A549 (cell line): ENCODE measurements around the gene KDM5B. TPM values are rescaled to one million over a fixed set of nuclear protein-coding genes. Genes with fewer than 3 reads are reported as not detected.

Source experiments
- ATAC-seq, 2 experiments: fragments of 200-7000 bp in 1 of 2; fragments of >200 bp in 1 of 2; cut with Nextera tagmentation in 1 of 2; cut with Tn5 transposase in 1 of 2; 3 replicates each; pipeline versions ENCODE4 v1.8.0 to v1.9.1; 2018 to 2020; ENCODE audit warnings: mild to moderate bottlenecking in 1 of 2, moderate library complexity in 1 of 2
- CTCF ChIA-PET: fragments of 300-600 bp; sonication (Branson Sonifier 250); formaldehyde crosslinking; extraction: SDS; loops from one replicate; lab custom pipeline; 2021; ENCODE audit warnings: antibody characterized with exemption, inconsistent platforms; lab: Yijun Ruan, JAX
- POLR2A ChIA-PET: fragments of 350-600 bp; formaldehyde crosslinking; extraction: SDS; loops from one replicate; lab custom pipeline; 2021; ENCODE audit warnings: antibody characterized with exemption, inconsistent platforms; lab: Yijun Ruan, JAX
- DNase-seq, 2 experiments: peaks; one replicate each; pipeline versions ENCODE4 v3.0.0 to v3.0.0-alpha.2; 2011 to 2016; ENCODE audit warnings: low read depth in 1 of 2, low spot score in 1 of 2
- FAIRE-seq: peaks from 2 replicates; lab custom pipeline; 2011; peaks lifted over from hg19 to GRCh38; lab: Jason Lieb, UNC
- H3K27ac ChIP-seq, 2 experiments: fragments of >200 bp; sonication (Bioruptor Twin); formaldehyde crosslinking; 3 replicates each; pipeline ENCODE4 v1.5.1; 2016 to 2017
- H3K4me1 ChIP-seq: fragments of >200 bp; sonication (Bioruptor Twin); formaldehyde crosslinking; 3 replicates; pipeline ENCODE4 v1.6.1; 2016
- H3K4me2 ChIP-seq: fragments of >200 bp; sonication (Bioruptor Twin); formaldehyde crosslinking; 3 replicates; pipeline ENCODE4 v1.6.1; 2016
- H3K4me3 ChIP-seq: fragments of >200 bp; sonication (Bioruptor Twin); formaldehyde crosslinking; 3 replicates; pipeline ENCODE4 v1.5.1; 2016
- H3K9me3 ChIP-seq: fragments of >200 bp; sonication (Bioruptor Twin); formaldehyde crosslinking; 3 replicates; pipeline ENCODE4 v1.6.1; 2016
- CBX8 ChIP-seq: fragments of 200-600 bp; sonication (generic); IDR thresholded peaks from 2 replicates; pipeline ENCODE4 v1.6.1; 2016
- CEBPB ChIP-seq, 2 experiments: fragments of >200 bp in 1 of 2; sonication (Bioruptor Twin) in 1 of 2; formaldehyde crosslinking in 1 of 2; IDR thresholded peaks; 2 replicates each; pipeline ENCODE4 v1.6.1; 2012 to 2016
- CHD2 ChIP-seq: fragments of 150-350 bp; IDR thresholded peaks from 2 replicates; pipeline ENCODE4 v1.6.1; 2014; ENCODE audit warnings: low read length; ENCODE audit not compliant: partially characterized antibody
- CHD4 ChIP-seq: fragments of 200-600 bp; sonication (generic); IDR thresholded peaks from 2 replicates; pipeline ENCODE4 v1.6.1; 2016; ENCODE audit warnings: antibody characterized with exemption, mild to moderate bottlenecking, borderline replicate concordance
- EHF ChIP-seq: fragments of 250-450 bp; sonication (Bioruptor Pico); IDR thresholded peaks from 2 replicates; pipeline ENCODE4 v1.5.0; 2020; ENCODE audit warnings: mild to moderate bottlenecking
- FOSL2 ChIP-seq, 2 experiments: fragments of 450-650 bp in 1 of 2; fragments of >200 bp in 1 of 2; sonication (Bioruptor Twin) in 1 of 2; formaldehyde crosslinking; IDR thresholded peaks; 2 replicates each; pipeline versions ENCODE4 v1.5.0 to v1.6.1; 2016 to 2020; ENCODE audit warnings: mild to moderate bottlenecking in 1 of 2, moderate library complexity in 1 of 2
- GATA3 ChIP-seq: IDR thresholded peaks from 2 replicates; pipeline ENCODE4 v1.6.1; 2012; ENCODE audit warnings: borderline replicate concordance
- HDAC2 ChIP-seq: fragments of 200-600 bp; sonication (generic); IDR thresholded peaks from 2 replicates; pipeline ENCODE4 v1.6.1; 2016
- HEYL ChIP-seq: fragments of 250-450 bp; sonication (Bioruptor Pico); IDR thresholded peaks from 2 replicates; pipeline ENCODE4 v1.8.0; 2021; ENCODE audit warnings: mild to moderate bottlenecking, moderate library complexity
- HOXA7 ChIP-seq: fragments of 250-450 bp; sonication (Bioruptor Pico); IDR thresholded peaks from 2 replicates; pipeline ENCODE4 v1.5.0; 2020; ENCODE audit warnings: mild to moderate bottlenecking, moderate library complexity
- HOXB13 ChIP-seq: fragments of 250-450 bp; sonication (Bioruptor Pico); IDR thresholded peaks from 2 replicates; pipeline ENCODE4 v1.5.0; 2020; ENCODE audit warnings: low read depth, mild to moderate bottlenecking, moderate library complexity
- HOXB5 ChIP-seq: fragments of 250-450 bp; sonication (Bioruptor Pico); IDR thresholded peaks from 2 replicates; pipeline ENCODE4 v1.5.0; 2020; ENCODE audit warnings: mild to moderate bottlenecking, moderate library complexity
- JUNB ChIP-seq: fragments of >200 bp; sonication (Bioruptor Twin); formaldehyde crosslinking; IDR thresholded peaks from 2 replicates; pipeline ENCODE4 v1.6.1; 2016
- KDM1A ChIP-seq: fragments of 200-600 bp; sonication (generic); IDR thresholded peaks from 2 replicates; pipeline ENCODE4 v1.6.1; 2016; ENCODE audit warnings: low read depth, mild to moderate bottlenecking
- KDM5A ChIP-seq: fragments of 200-600 bp; sonication (generic); IDR thresholded peaks from 2 replicates; pipeline ENCODE4 v1.6.1; 2016; ENCODE audit warnings: antibody characterized with exemption, mild to moderate bottlenecking
- MAFK ChIP-seq: fragments of 450-650 bp; IDR thresholded peaks from 2 replicates; pipeline ENCODE4 v1.6.1; 2014; ENCODE audit not compliant: partially characterized antibody
- NFE2L2 ChIP-seq: fragments of 150-350 bp; conservative IDR thresholded peaks from 2 replicates; pipeline ENCODE4 v1.6.1; 2014; ENCODE audit warnings: low read length
- NR3C1 ChIP-seq: fragments of >200 bp; sonication (Bioruptor Twin); formaldehyde crosslinking; IDR thresholded peaks from 3 replicates; pipeline ENCODE4 v1.6.1; 2017
- RARB ChIP-seq: fragments of 250-450 bp; sonication (Bioruptor Pico); IDR thresholded peaks from 2 replicates; pipeline ENCODE4 v1.8.0; 2021; ENCODE audit warnings: mild to moderate bottlenecking, moderate library complexity
- RFX5 ChIP-seq: fragments of 450-650 bp; IDR thresholded peaks from 2 replicates; pipeline ENCODE4 v1.7.1; 2014; ENCODE audit warnings: antibody characterized with exemption, mild to moderate bottlenecking, moderate library complexity
- RNF2 ChIP-seq: fragments of 200-600 bp; sonication (generic); IDR thresholded peaks from 2 replicates; pipeline ENCODE4 v1.6.1; 2016; ENCODE audit warnings: low read depth, mild to moderate bottlenecking, antibody characterized with exemption, moderate library complexity, borderline replicate concordance
- TP53 ChIP-seq: fragments of 250-450 bp; sonication (Bioruptor Pico); IDR thresholded peaks from 2 replicates; pipeline ENCODE4 v1.5.0; 2021; ENCODE audit warnings: mild to moderate bottlenecking, moderate library complexity
- ZFP36 ChIP-seq: fragments of 450-650 bp; IDR thresholded peaks from 2 replicates; pipeline ENCODE4 v1.6.1; 2014; ENCODE audit warnings: borderline replicate concordance; ENCODE audit not compliant: partially characterized antibody
- ZSCAN20 ChIP-seq: fragments of 250-450 bp; sonication (Bioruptor Pico); IDR thresholded peaks from 2 replicates; pipeline ENCODE4 v1.8.0; 2022; ENCODE audit warnings: mild to moderate bottlenecking, moderate library complexity
- whole genome bisulfite sequencing: methylation state at CpG from one replicate; pipeline ENCODE4 v1.1.6; 2017; ENCODE audit errors: missing lambda C conversion rate; 5-methylcytosine and 5-hydroxymethylcytosine counted together
- polyA plus RNA-seq, 4 experiments: library from polyadenylated mRNA; depleted of rRNA in 3 of 4; stranded (reverse); fragments of >200 nt; fragmentation: RNase III in 1 of 4; extraction: RNeasy Plus Mini Kit Qiagen cat#74134 plus additional on column Dnase treatment in 1 of 4; gene quantifications; 2 replicates in 3 of 4; 3 replicates in 1 of 4; pipeline ENCODE4 v1.2.3, GENCODE V29; 2011 to 2017
- TF ChIP-seq, protein P1 (sequence below): fragments of >200 bp; sonication (Bioruptor Twin); formaldehyde crosslinking; IDR thresholded peaks from 3 replicates; pipeline ENCODE4 v1.5.1; 2016
- TF ChIP-seq, protein P2 (sequence below): fragments of 150-350 bp; IDR thresholded peaks from 2 replicates; pipeline ENCODE4 v1.6.1; 2014; ENCODE audit warnings: low read depth, mild to moderate bottlenecking, low read length
- TF ChIP-seq, protein P3 (sequence below): fragments of 200-600 bp; sonication (generic); IDR thresholded peaks from 2 replicates; pipeline ENCODE4 v1.6.1; 2016; ENCODE audit warnings: antibody characterized with exemption, mild to moderate bottlenecking, moderate library complexity
- TF ChIP-seq, protein P4 (sequence below): IDR thresholded peaks from 2 replicates; pipeline ENCODE4 v1.6.1; 2012; ENCODE audit warnings: low read depth, borderline replicate concordance
- TF ChIP-seq, protein P5 (sequence below): fragments of >200 bp; sonication (Bioruptor Twin); formaldehyde crosslinking; IDR thresholded peaks from 3 replicates; pipeline ENCODE4 v1.6.1; 2016

Gene KDM5B
- polyA plus RNA-seq, 2 of the 4 experiments (the other 2 are of a cell fraction): 15.8 to 44.3 TPM

DNA sequence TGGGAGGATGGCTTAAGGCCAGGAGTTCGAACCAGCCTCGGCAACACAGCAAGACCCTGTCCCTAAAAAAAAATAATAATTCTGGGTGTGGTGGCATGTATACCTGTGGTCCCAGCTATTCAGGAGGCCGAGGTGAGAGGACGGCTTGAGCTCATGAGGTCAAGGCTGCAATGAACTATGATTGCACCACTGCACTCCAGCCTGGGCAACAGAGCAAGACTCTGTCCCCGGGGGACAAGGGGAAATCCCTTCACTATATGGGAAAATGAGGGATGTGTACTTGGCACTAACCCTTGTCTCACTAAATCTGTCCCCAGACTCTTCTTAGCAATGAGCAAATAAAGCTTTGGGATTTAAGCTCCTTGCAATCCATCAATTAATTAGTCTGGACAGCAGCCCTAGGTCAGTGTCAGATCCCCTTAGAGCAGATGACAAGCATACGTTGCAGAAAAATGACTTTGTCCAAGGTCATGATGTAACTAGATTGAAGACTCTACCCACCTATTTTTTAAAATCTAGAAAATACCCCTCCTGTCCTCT is 9.4 kb downstream of the KDM5B start:
- ChIA-PET POLR2A (no interaction called here), CTCF (interaction anchor here (0.8 kb wide), 1 partner anchor 200 kb away, joined by 4 read pairs; no protein-coding TSS in a partner anchor)
- no peak for TF ChIP-seq RNF2
- TF ChIP-seq, protein P1, sequence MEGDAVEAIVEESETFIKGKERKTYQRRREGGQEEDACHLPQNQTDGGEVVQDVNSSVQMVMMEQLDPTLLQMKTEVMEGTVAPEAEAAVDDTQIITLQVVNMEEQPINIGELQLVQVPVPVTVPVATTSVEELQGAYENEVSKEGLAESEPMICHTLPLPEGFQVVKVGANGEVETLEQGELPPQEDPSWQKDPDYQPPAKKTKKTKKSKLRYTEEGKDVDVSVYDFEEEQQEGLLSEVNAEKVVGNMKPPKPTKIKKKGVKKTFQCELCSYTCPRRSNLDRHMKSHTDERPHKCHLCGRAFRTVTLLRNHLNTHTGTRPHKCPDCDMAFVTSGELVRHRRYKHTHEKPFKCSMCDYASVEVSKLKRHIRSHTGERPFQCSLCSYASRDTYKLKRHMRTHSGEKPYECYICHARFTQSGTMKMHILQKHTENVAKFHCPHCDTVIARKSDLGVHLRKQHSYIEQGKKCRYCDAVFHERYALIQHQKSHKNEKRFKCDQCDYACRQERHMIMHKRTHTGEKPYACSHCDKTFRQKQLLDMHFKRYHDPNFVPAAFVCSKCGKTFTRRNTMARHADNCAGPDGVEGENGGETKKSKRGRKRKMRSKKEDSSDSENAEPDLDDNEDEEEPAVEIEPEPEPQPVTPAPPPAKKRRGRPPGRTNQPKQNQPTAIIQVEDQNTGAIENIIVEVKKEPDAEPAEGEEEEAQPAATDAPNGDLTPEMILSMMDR: no peak
- TF ChIP-seq FOSL2 (IDR thresholded peaks at IDR 0.05): no peak
- no peak for TF ChIP-seq FOSL2 (CRISPR knock-in tag; IDR thresholded peaks at IDR 0.05)
- no peak for TF ChIP-seq CHD4
- no peak for TF ChIP-seq EHF
- TF ChIP-seq RFX5: no peak
- no peak for TF ChIP-seq ZSCAN20 (CRISPR knock-in tag)
- no peak for TF ChIP-seq MAFK
- no peak for TF ChIP-seq KDM1A
- TF ChIP-seq, protein P2, sequence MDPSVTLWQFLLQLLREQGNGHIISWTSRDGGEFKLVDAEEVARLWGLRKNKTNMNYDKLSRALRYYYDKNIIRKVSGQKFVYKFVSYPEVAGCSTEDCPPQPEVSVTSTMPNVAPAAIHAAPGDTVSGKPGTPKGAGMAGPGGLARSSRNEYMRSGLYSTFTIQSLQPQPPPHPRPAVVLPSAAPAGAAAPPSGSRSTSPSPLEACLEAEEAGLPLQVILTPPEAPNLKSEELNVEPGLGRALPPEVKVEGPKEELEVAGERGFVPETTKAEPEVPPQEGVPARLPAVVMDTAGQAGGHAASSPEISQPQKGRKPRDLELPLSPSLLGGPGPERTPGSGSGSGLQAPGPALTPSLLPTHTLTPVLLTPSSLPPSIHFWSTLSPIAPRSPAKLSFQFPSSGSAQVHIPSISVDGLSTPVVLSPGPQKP: no peak
- TF ChIP-seq CBX8: no peak
- no peak for TF ChIP-seq NR3C1
- no peak for TF ChIP-seq CEBPB (IDR thresholded peaks at IDR 0.05)
- TF ChIP-seq GATA3: no peak
- TF ChIP-seq ZFP36: no peak
- TF ChIP-seq RARB: no peak
- TF ChIP-seq HDAC2: no peak
- no peak for TF ChIP-seq KDM5A
- no peak for TF ChIP-seq JUNB
- ATAC-seq: no peak
- no peak for DNase-seq
- no peak overlapping the region for H3K27ac ChIP-seq
- H3K9me3 ChIP-seq: no peaks in the 10 kb centered on the region
- no peak for FAIRE-seq
- H3K4me3 ChIP-seq: no peak overlapping the region
- H3K4me1 ChIP-seq: peaks cover 39% of the 10 kb centered on the region
- WGBS: 81% methylated on average over 6 of the region's 6 CpGs
- no peak overlapping the region for H3K4me2 ChIP-seq

DNA sequence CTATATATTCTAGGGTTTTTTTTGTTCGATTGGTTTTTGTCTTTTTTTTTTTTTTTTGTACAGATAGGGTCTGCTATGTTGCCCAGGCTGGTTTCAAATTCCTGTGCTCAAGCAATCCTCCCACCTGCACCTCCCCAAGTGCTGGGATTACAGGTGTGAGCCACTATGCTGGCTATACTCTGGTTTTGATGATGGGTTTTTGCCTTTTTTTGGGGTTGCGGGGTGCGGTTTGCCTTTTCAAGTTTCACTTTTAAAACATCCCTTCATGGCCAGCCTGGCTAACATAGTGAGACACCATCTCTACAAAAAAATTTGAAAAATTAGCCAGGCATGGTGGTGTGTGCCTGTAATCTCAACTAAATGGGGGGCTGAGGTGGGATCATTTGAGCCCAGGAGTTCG is 10.0 kb downstream of the KDM5B start:
- no peak for FAIRE-seq
- ChIA-PET POLR2A (no interaction called here), CTCF (interaction anchor here (0.6 to 0.8 kb wide), 3 partner anchors 9 to 201 kb away, joined by 3 to 4 read pairs (median 4); partner anchors contain the start of gene KDM5B)
- no peak overlapping the region for H3K27ac ChIP-seq
- no peak for DNase-seq
- no peak for ATAC-seq
- no peaks in the 10 kb centered on the region for H3K9me3 ChIP-seq
- H3K4me3 ChIP-seq: no peak overlapping the region
- H3K4me2 ChIP-seq: no peak overlapping the region
- H3K4me1 ChIP-seq: peaks cover 34% of the 10 kb centered on the region
- 89% methylated on average over 4 of the region's 4 CpGs for WGBS
- TF ChIP-seq HOXB13 (no peak), NFE2L2 (no peak), ZSCAN20 (CRISPR knock-in tag) (no peak), HOXA7 (no peak), CEBPB (IDR thresholded peaks at IDR 0.05) (no peak), CHD2 (no peak), HEYL (no peak), RARB (no peak), CHD4 (no peak), TP53 (CRISPR knock-in tag) (no peak), HOXB5 (CRISPR knock-in tag) (no peak)
- TF ChIP-seq, protein P1: no peak
- TF ChIP-seq, protein P3, sequence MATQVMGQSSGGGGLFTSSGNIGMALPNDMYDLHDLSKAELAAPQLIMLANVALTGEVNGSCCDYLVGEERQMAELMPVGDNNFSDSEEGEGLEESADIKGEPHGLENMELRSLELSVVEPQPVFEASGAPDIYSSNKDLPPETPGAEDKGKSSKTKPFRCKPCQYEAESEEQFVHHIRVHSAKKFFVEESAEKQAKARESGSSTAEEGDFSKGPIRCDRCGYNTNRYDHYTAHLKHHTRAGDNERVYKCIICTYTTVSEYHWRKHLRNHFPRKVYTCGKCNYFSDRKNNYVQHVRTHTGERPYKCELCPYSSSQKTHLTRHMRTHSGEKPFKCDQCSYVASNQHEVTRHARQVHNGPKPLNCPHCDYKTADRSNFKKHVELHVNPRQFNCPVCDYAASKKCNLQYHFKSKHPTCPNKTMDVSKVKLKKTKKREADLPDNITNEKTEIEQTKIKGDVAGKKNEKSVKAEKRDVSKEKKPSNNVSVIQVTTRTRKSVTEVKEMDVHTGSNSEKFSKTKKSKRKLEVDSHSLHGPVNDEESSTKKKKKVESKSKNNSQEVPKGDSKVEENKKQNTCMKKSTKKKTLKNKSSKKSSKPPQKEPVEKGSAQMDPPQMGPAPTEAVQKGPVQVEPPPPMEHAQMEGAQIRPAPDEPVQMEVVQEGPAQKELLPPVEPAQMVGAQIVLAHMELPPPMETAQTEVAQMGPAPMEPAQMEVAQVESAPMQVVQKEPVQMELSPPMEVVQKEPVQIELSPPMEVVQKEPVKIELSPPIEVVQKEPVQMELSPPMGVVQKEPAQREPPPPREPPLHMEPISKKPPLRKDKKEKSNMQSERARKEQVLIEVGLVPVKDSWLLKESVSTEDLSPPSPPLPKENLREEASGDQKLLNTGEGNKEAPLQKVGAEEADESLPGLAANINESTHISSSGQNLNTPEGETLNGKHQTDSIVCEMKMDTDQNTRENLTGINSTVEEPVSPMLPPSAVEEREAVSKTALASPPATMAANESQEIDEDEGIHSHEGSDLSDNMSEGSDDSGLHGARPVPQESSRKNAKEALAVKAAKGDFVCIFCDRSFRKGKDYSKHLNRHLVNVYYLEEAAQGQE: no peak
- TF ChIP-seq, protein P4, sequence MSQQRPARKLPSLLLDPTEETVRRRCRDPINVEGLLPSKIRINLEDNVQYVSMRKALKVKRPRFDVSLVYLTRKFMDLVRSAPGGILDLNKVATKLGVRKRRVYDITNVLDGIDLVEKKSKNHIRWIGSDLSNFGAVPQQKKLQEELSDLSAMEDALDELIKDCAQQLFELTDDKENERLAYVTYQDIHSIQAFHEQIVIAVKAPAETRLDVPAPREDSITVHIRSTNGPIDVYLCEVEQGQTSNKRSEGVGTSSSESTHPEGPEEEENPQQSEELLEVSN: no peak
- TF ChIP-seq, protein P5, sequence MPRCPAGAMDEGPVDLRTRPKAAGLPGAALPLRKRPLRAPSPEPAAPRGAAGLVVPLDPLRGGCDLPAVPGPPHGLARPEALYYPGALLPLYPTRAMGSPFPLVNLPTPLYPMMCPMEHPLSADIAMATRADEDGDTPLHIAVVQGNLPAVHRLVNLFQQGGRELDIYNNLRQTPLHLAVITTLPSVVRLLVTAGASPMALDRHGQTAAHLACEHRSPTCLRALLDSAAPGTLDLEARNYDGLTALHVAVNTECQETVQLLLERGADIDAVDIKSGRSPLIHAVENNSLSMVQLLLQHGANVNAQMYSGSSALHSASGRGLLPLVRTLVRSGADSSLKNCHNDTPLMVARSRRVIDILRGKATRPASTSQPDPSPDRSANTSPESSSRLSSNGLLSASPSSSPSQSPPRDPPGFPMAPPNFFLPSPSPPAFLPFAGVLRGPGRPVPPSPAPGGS: no peak
